Colon (tissue), 2 donors: ENCODE data around the gene MEG3.

Experiments used
- FAIRE-seq: peaks from 2 replicates; lab custom pipeline; 2012; peaks lifted over from hg19 to GRCh38; lab: Jason Lieb, UNC
- donor health status: control.
- donor health status: control.

MEG3 gene

GRCh38 chr14:100898465-100898864 is 72.5 kb downstream of the MEG3 start:
- FAIRE-seq: no peak

GRCh38 chr14:100898935-100899883 is 73.3 kb downstream of the MEG3 start:
- FAIRE-seq: no peak

GRCh38 chr14:100899884-100900771 is 74.2 kb downstream of the MEG3 start:
- FAIRE-seq: no peak

GRCh38 chr14:100900837-100901390 is 75.0 kb downstream of the MEG3 start:
- FAIRE-seq: no peak

- no peak for FAIRE-seq
Measured at GRCh38 chr14:100901391-100902183, 75.7 kb downstream of the MEG3 start.

- FAIRE-seq: no peak
Measured at GRCh38 chr14:100902295-100903133, 76.6 kb downstream of the MEG3 start.

- FAIRE-seq: no peak
Measured at GRCh38 chr14:100903134-100903468, 77.2 kb downstream of the MEG3 start.

- FAIRE-seq: no peak
Measured at GRCh38 chr14:100903672-100904185, 77.8 kb downstream of the MEG3 start, which contains the start of gene RTL1. Gene RTL1, minus strand, starts transcription at chr14:100903722. Its CDS starts 18,934 bp downstream, at chr14:100884788.

- FAIRE-seq: no peak
Measured at GRCh38 chr14:100904307-100905087, 78.6 kb downstream of the MEG3 start.

GRCh38 chr14:100905166-100905565 is 79.2 kb downstream of the MEG3 start:
- no peak for FAIRE-seq

GRCh38 chr14:100906420-100906819 is 80.5 kb downstream of the MEG3 start:
- FAIRE-seq: no peak

- no peak for FAIRE-seq
Measured at GRCh38 chr14:100907240-100907639, 81.3 kb downstream of the MEG3 start.

GRCh38 chr14:100909439-100909838 is 83.5 kb downstream of the MEG3 start:
- FAIRE-seq: no peak
